Non-pigmented ciliary epithelial cell (primary cell): ENCODE results near the gene IRAK3.
"Not testable (repeated sequence)": the region's sequence is repeated elsewhere in the genome, so short reads cannot be mapped to it uniquely, and the experiment has no call there.

ENCODE experiments used
- DNase-seq: peaks from one replicate; pipeline ENCODE4 v3.0.0-alpha.2; 2010; ENCODE audit warnings: low read depth

Gene IRAK3

GRCh38 chr12:66217342-66217917 is 28.4 kb downstream of the IRAK3 start:
- DNase-seq = no peak

GRCh38 chr12:66228462-66228861 is 39.4 kb downstream of the IRAK3 start:
- DNase-seq = no peak

GRCh38 chr12:66232263-66232662 is 43.2 kb downstream of the IRAK3 start:
- no peak for DNase-seq

- DNase-seq = not testable (repeated sequence)
Measured at GRCh38 chr12:66234037-66234693, 45.2 kb downstream of the IRAK3 start.

GRCh38 chr12:66234773-66235625 is 46.0 kb downstream of the IRAK3 start:
- DNase-seq = not testable (repeated sequence)

- no peak for DNase-seq
Measured at GRCh38 chr12:66235626-66236281, 46.7 kb downstream of the IRAK3 start.

- DNase-seq = not testable (repeated sequence)
Measured at GRCh38 chr12:66236282-66236675, 47.3 kb downstream of the IRAK3 start.

GRCh38 chr12:66236969-66237368 is 48.0 kb downstream of the IRAK3 start:
- no peak for DNase-seq

GRCh38 chr12:66237505-66238175 is 48.6 kb downstream of the IRAK3 start:
- no peak for DNase-seq

GRCh38 chr12:66239295-66239694 is 50.3 kb downstream of the IRAK3 start:
- DNase-seq = no peak

GRCh38 chr12:66240096-66240820 is 51.2 kb downstream of the IRAK3 start:
- DNase-seq = no peak

- DNase-seq = peak; percentile 85
Measured at GRCh38 chr12:66241061-66242043, 52.3 kb downstream of the IRAK3 start.

- no peak for DNase-seq
Measured at GRCh38 chr12:66242311-66242710, 53.3 kb downstream of the IRAK3 start.

- DNase-seq = no peak
Measured at GRCh38 chr12:66243911-66244310, 54.9 kb downstream of the IRAK3 start.

GRCh38 chr12:66244446-66244845 is 55.4 kb downstream of the IRAK3 start:
- no peak for DNase-seq

- no peak for DNase-seq
Measured at GRCh38 chr12:66247741-66248140, 58.7 kb downstream of the IRAK3 start.

- no peak for DNase-seq
Measured at GRCh38 chr12:66251049-66251448, 62.0 kb downstream of the IRAK3 start.

GRCh38 chr12:66252771-66253170 is 63.8 kb downstream of the IRAK3 start:
- DNase-seq = no peak

- DNase-seq = no peak
Measured at GRCh38 chr12:66255737-66256136, 66.7 kb downstream of the IRAK3 start.

- DNase-seq = no peak
Measured at GRCh38 chr12:66258011-66258410, 69.0 kb downstream of the IRAK3 start.
